GM13977 (cell line): ENCODE results near the gene DNAH9.
"Not testable (repeated sequence)": the region's sequence is repeated elsewhere in the genome, so short reads cannot be mapped to it uniquely, and the experiment has no call there.

ENCODE experiments used
- DNase-seq: peaks from one replicate; pipeline ENCODE4 v3.0.0; 2012; ENCODE audit warnings: low spot score
- CTCF ChIP-seq: IDR thresholded peaks from 2 replicates; pipeline ENCODE4 v1.5.1; 2012; ENCODE audit warnings: mild to moderate bottlenecking, control low read depth; ENCODE audit not compliant: insufficient read depth; ENCODE audit errors: extremely low read depth, missing control alignments
- in situ Hi-C: fragments of 300-500 bp; cut with MboI; formaldehyde crosslinking; loops from one replicate; pipeline ENCODE4 v1.12.0; 2022; ENCODE audit warnings: low sequenced_read_pairs, low pct_unique_long_range_greater_than_20kb, mixed read lengths, inconsistent platforms; ENCODE audit not compliant: unreplicated experiment

The DNAH9 gene

GRCh38 chr17:11940904-11941303 is 342.6 kb downstream of the DNAH9 start:
- in situ Hi-C loops: no loop called here
- no peak for DNase-seq
- no peak for TF ChIP-seq CTCF

GRCh38 chr17:11943086-11943485 is 344.8 kb downstream of the DNAH9 start:
- in situ Hi-C loops, DNase-seq: not testable (repeated sequence)

GRCh38 chr17:11943759-11944347 is 345.6 kb downstream of the DNAH9 start:
- TF ChIP-seq CTCF: no peak
- in situ Hi-C loops: no loop called here
- DNase-seq: no peak

GRCh38 chr17:11944587-11944986 is 346.3 kb downstream of the DNAH9 start:
- in situ Hi-C loops: no loop called here
- TF ChIP-seq CTCF: no peak
- no peak for DNase-seq

- TF ChIP-seq CTCF: no peak
- in situ Hi-C loops: no loop called here
- no peak for DNase-seq
Measured at GRCh38 chr17:11948789-11949188, 350.5 kb downstream of the DNAH9 start.

GRCh38 chr17:11949571-11949970 is 351.3 kb downstream of the DNAH9 start:
- in situ Hi-C loops, DNase-seq: not testable (repeated sequence)

- no peak for DNase-seq
- in situ Hi-C loops: no loop called here
- no peak for TF ChIP-seq CTCF
Measured at GRCh38 chr17:11950771-11951519, 352.7 kb downstream of the DNAH9 start.
